Lung microvascular endothelial cell (primary cell): ENCODE data around the gene IL1RAPL2. TPM values are rescaled to one million over a fixed set of nuclear protein-coding genes. Genes with fewer than 3 reads are reported as not detected.

Source experiments
- DNase-seq, 2 donors: peaks; one replicate each; pipeline versions ENCODE4 v3.0.0 to v3.0.0-alpha.2; 2010; ENCODE audit warnings: low read depth in 2 of 2
- total RNA-seq: library from RNA; depleted of rRNA; stranded (reverse); fragments of >200 nt; gene quantifications from 2 replicates; pipeline ENCODE4 v1.2.1, GENCODE V29; 2014

The IL1RAPL2 gene
- total RNA-seq, 1 donor from 2014 or later = not detected

DNA sequence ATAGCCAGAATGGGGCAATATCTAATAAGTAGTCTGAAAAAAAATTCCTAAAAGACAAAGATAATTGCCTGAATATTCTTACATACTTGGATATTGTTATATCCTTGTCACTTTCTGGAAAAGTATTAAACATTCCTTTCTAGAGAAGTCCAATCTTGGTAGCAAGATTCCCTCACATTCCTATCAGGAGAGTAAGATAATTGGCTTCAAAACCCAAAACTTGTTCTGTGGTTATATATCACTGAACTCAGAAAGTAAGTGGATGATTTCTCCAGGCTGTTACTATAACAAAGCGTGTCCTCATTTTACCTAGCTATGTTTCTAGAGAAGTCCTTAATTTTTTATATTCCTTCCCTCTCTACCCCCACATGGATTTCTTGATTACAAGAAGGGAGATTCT is 700.5 kb downstream of the IL1RAPL2 start:
- DNase-seq = no peak

DNA sequence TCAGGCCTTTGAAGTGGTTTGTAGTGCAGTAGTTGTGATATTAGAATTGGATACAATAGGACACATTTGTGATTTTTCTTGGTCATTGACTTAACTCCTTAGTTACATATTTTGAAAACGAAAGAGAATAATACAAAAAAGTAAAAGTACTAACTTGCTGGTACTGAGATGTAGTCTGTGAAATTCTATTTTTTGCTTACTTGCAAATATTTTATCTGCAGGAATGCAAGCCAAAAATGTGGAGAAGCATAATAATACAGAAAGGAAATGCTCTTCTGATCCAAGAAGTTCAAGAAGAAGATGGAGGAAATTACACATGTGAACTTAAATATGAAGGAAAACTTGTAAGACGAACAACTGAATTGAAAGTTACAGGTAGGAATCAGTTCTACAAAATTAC is 701.2 kb downstream of the IL1RAPL2 start:
- no peak for DNase-seq

DNA sequence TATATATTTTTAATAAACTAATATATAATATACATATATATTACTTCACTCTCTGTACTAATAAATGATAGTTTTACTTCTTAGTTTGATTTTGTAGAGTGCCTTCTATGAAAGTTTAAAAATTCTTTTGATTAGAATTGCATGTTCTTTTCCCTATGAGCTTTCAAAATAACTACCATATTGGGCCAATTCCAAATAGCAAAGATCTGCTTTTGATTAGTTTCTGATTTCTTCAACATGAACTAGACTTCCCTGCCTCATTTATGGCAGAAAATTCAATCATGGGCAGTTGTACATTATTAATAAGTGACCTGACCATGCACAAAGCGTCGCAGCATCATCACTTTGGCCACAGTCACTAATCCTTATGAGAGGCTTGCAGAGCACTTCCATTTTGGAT is 703.4 kb downstream of the IL1RAPL2 start:
- DNase-seq = no peak

- no peak for DNase-seq
Observed at GRCh38 chrX:105273326-105273725, 707.3 kb downstream of the IL1RAPL2 start.

DNA sequence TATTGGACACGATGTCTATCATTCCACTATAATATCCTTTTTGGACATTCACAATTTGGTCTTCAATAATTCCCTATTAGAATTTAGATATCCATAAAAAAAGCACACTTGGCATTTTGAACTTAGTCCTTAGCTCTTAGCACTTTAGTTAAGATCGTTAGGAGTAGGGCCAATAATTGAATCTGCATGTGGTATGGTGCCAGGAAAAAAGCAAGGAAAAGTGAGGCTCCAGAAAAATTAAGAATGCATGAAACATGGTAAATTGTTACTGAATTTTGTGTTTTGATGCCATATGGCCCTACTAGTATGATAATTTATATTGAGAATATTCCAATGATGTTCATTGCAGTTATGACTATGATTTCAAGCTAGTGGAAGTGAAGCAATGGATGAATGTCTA is 708.1 kb downstream of the IL1RAPL2 start:
- no peak for DNase-seq

DNA sequence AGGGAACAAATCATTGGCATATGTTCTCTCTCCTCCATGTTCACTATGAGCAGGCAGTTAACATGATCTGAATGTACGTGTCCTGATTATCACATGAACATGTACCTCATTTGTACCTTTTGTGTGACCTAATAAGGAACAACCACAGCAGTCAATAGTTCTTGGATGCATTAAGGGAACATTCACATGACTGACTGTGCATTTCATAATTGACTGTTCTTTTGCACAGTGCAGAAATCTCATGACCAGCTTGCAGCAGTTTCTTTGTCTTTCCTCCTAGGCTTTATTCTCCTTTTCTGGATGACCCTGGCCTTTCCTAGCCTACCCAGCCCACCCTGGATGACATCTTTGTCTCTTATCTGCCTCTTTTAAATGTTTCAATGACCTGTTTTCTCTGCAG is 711.1 kb downstream of the IL1RAPL2 start:
- no peak for DNase-seq

GRCh38 chrX:105282077-105282476 is 716.1 kb downstream of the IL1RAPL2 start:
- peak; percentile 7 to 92 for DNase-seq

DNA sequence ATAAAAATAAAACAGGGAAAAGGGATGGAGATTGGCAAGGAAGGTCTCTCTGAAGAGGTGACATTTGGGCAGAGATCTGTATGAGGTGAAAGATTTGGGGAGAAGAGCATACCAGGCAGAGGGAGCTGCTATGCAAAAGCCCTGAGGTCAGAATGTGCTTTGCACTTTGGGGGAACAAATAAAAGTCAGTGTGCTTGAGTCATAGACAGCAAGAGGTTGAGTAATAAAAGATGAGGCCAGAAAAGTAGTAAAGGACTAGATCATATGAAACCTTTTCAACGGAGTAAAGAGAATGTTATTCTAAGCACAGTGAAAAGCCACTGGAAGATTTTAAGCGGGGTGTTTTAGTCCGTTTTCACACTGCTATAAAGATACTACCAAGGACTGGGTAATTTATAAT is 731.0 kb downstream of the IL1RAPL2 start:
- no peak for DNase-seq

GRCh38 chrX:105299286-105299685 is 733.3 kb downstream of the IL1RAPL2 start:
- no peak for DNase-seq

DNA sequence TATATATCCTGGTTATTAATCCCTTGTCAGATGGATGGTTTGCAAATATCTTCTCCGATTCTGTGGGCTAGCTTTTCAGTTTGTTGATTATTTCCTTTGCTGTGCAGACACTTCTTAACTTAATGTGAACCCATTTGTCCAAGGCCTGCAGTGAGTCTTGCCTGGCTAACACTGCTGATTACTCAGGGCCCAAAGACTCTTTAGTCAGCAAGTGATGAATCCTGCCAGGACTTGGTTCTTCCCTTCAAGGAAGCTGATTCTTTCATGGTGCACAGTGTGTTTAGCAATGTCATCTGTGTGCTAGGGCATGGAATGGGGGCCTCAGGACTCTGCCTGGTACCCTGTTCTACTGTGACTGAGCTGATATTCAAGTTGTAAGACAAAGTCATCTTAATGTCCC is 736.2 kb downstream of the IL1RAPL2 start:
- no peak for DNase-seq

DNA sequence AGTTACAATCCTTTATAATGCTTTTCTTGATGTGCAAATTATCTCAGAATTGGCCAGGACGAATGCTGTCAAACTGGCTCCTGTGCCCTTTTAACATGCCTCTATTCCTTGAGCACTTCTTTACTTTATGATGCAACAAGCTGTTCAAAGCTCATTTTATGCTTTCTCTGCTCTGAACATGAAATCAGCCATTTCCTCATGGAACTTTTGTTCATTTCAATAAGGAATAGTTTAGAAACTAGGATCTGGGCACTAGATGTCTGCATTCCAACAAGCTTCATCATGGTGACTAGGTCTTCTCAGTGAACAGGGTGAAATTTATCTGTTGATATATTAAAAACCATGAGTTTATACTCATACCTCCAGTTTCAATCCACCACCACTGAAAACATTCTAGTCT is 741.8 kb downstream of the IL1RAPL2 start:
- peak in 1 of 2 donors; percentile 6 for DNase-seq

GRCh38 chrX:105313596-105313995 is 747.6 kb downstream of the IL1RAPL2 start:
- peak in 1 of 2 donors; percentile 1 for DNase-seq

- peak; percentile 26 to 62 for DNase-seq
Observed at GRCh38 chrX:105314458-105314857, 748.5 kb downstream of the IL1RAPL2 start.

GRCh38 chrX:105315248-105315647 is 749.2 kb downstream of the IL1RAPL2 start:
- DNase-seq = no peak

- no peak for DNase-seq
Observed at GRCh38 chrX:105317117-105317516, 751.1 kb downstream of the IL1RAPL2 start.

DNA sequence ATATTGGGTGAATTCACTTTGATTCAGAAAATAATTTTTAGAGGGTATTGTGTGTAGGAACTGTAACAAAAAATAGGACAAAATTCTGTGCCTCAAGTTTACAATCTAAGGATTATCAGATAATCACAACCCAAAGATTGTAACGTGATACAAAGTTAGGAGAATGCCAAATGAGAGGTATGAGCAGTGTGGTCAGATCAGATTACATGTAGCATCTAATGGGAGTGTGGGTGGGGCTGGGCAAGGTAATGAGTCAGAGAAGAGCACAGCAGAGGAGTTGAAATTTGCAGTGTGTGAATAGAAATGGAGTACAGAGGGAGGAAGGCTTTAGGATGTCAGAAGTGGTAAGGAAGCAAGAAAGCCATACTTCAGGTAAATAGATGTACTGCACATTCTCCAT is 757.9 kb downstream of the IL1RAPL2 start:
- DNase-seq = peak in 1 of 2 donors; percentile 8

DNA sequence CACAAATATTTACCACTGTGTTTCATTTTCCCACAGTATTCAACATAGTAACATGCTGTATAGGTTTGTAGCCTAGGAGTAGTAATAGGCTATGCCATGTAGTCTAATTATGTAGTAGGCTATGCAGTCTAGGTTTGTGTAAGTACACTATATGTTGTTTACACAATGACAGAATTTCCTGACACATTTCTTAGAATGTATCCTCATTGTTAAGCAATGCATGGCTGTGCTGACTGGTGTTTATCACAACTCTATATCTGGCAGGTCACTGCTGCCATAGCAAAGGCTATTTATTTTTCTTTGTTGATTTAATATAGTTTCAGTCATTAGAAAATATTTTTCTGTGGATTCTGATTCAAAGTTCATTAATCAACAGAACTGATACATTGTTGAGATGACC is 762.8 kb downstream of the IL1RAPL2 start:
- DNase-seq = peak in 1 of 2 donors; percentile 24

- peak in 1 of 2 donors; percentile 36 for DNase-seq
Observed at GRCh38 chrX:105331244-105331643, 765.2 kb downstream of the IL1RAPL2 start.

- DNase-seq = no peak
Observed at GRCh38 chrX:105347373-105347772, 781.4 kb downstream of the IL1RAPL2 start.

DNA sequence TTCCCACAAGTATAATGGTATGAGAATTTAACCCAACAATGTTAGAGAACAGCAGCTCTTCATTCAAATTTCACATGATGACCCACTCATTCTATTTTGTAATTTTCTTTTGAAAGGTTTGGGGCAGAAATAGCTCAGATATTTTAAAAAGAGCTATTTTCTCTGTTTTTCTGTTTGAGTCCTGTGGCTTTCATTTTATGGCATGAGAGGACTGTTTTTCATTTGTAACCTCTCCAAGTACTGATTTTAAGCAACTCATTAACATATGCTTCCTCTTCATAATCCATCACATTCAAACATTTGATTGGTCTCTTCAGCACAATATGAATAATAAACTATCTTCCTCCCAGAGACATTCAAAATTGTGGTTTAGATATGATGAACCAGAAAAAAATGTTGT is 783.5 kb downstream of the IL1RAPL2 start:
- DNase-seq = no peak

- no peak for DNase-seq
Observed at GRCh38 chrX:105375816-105376215, 809.8 kb downstream of the IL1RAPL2 start.

DNA sequence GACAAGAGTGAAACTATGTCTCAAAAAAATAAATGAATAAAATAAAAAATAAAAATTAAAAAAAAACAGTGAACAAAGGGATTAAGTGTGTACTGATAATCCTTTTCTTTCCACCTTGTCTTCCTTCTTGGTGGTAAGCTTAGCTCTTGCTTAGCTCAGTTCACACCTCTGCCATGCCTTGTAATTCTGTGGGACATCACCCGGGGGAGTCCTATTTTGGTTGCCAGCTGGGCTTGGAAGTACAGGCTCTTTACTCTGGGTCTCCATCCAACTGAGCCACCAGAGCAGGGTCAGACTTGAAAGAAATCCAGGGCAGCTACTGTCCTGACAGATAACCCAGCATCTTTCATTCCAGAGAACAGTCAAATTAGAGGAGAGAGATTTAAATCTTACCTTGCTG is 858.7 kb downstream of the IL1RAPL2 start:
- DNase-seq = no peak

- DNase-seq = no peak
Observed at GRCh38 chrX:105451401-105451800, 885.4 kb downstream of the IL1RAPL2 start.

DNA sequence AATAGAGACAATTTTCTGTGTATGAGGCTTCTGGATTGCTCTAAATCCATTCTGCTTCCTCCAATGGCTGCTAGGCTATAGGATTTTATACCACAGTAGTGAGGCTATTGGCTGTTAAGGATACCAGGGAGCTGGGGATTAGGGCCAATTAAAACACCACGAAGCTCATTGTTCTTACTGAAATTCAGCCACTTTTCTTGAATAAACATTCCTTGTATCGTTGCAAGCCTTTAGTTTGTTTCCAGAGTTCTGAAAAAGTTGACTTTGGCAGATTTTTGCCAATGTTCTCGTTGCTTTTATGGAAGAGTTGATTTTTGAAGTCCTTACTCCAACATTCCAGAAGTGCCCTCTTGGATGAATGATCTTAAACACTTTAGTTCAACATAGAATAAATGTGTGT is 892.8 kb downstream of the IL1RAPL2 start:
- DNase-seq = no peak
